Tibial nerve (tissue), 4 donors: ENCODE measurements around the gene SGPP2. TPM values are rescaled to one million over a fixed set of nuclear protein-coding genes. Genes with fewer than 3 reads are reported as not detected.

Experiments
- DNase-seq, 2 donors: peaks; one replicate each; pipeline ENCODE4 v3.0.0-alpha.2; 2019; ENCODE audit warnings: low spot score in 2 of 2
- H3K27ac ChIP-seq, 4 donors: fragments of 200-600 bp; sonication (generic) in 3 of 4; one replicate each; pipeline ENCODE4 v1.5.1; 2017 to 2019; ENCODE audit warnings: mild to moderate bottlenecking in 1 of 4
- H3K27me3 ChIP-seq, 2 donors: fragments of 200-600 bp; sonication (generic) in 1 of 2; one replicate each; pipeline versions ENCODE4 v1.5.1 to v1.6.0; 2017 to 2019
- H3K36me3 ChIP-seq, 3 donors: fragments of 200-600 bp; sonication (generic); one replicate each; pipeline ENCODE4 v1.5.1; 2018 to 2019
- H3K4me1 ChIP-seq, 4 donors: fragments of 200-600 bp; sonication (generic) in 3 of 4; one replicate each; pipeline ENCODE4 v1.5.1; 2017 to 2019
- H3K4me3 ChIP-seq, 4 donors: fragments of 200-600 bp; sonication (generic) in 3 of 4; one replicate each; pipeline ENCODE4 v1.5.1; 2017 to 2019; ENCODE audit warnings: mild to moderate bottlenecking in 1 of 4, moderate library complexity in 1 of 4
- H3K9me3 ChIP-seq, 4 donors: fragments of 200-600 bp; sonication (generic) in 3 of 4; one replicate each; pipeline ENCODE4 v1.5.1; 2017 to 2019
- EP300 ChIP-seq, 2 donors: sonication (generic); formaldehyde crosslinking; IDR thresholded peaks; one replicate each; pipeline ENCODE4 v1.6.1; 2017; ENCODE audit warnings: antibody characterized with exemption in 2 of 2, mild to moderate bottlenecking in 1 of 2
- POLR2A ChIP-seq, 2 donors: fragments of 450-650 bp; IDR thresholded peaks; one replicate each; pipeline ENCODE4 v1.6.1; 2017; ENCODE audit warnings: antibody characterized with exemption in 2 of 2, mild to moderate bottlenecking in 2 of 2, moderate library complexity in 2 of 2
- WGBS, 2 donors: methylation state at CpG; one replicate each; pipeline ENCODE4 v1.1.5; 2018; 5-methylcytosine and 5-hydroxymethylcytosine counted together
- total RNA-seq, 4 donors: library from RNA; depleted of rRNA; stranded (reverse); fragments of >200 nt; gene quantifications; one replicate each; pipeline ENCODE4 v1.1.0, GENCODE V29; 2016
- TF ChIP-seq, protein P1 (sequence below), 5 experiments: fragments of 200-600 bp in 3 of 5; fragments of 450-650 bp in 2 of 5; sonication (generic) in 3 of 5; IDR thresholded peaks; one replicate each; pipeline ENCODE4 v1.5.1; 2016 to 2019; ENCODE audit warnings: antibody characterized with exemption in 5 of 5, mild to moderate bottlenecking in 3 of 5, moderate library complexity in 2 of 5

SGPP2 gene
- total RNA-seq, 4 donors from 2014 or later: not detected

DNA sequence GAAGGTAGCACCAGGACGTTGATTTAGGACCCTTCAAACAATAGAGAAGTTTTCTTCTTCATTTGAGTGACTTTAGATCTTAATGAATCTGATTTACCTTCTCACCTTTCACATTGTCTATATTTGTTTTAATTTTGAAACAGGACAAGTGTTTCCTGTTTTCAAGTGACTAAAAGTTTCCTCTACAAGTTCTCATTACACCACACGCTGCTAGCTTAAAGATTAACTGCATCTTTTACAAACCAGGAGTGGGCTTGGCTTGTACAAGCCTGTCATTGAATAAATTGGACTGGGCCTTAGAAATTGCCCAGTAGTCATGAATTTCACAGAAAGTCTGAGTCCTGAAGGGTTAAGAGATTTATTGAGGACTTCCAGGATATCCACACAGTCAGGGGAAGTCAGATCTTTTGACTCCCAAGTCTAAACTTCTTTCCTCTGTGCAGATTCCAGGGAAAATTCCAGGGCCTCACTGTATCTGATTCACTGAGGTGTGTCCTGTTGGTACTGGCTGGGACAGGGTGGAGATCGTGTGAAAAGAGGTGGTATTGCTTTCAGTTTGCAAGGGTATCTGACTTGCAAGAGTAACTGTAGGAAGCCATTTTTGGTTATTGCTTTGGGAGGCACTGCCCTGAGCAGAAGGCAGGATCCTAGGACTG, 3.4 kb downstream of the SGPP2 start:
- Histone ChIP-seq H3K36me3 (no peaks in the 10 kb centered on the region), H3K27ac (peak overlapping the region in 1 of 4 donors; percentile 34), H3K4me1 (peaks cover 0 to 16% (median 5%) of the 10 kb centered on the region in 4 donors), H3K4me3 (no peak overlapping the region), H3K9me3 (no peaks in the 10 kb centered on the region), H3K27me3 (peaks cover 0 to 31% of the 10 kb centered on the region in 2 donors)
- no peak for DNase-seq
- TF ChIP-seq, protein P1, sequence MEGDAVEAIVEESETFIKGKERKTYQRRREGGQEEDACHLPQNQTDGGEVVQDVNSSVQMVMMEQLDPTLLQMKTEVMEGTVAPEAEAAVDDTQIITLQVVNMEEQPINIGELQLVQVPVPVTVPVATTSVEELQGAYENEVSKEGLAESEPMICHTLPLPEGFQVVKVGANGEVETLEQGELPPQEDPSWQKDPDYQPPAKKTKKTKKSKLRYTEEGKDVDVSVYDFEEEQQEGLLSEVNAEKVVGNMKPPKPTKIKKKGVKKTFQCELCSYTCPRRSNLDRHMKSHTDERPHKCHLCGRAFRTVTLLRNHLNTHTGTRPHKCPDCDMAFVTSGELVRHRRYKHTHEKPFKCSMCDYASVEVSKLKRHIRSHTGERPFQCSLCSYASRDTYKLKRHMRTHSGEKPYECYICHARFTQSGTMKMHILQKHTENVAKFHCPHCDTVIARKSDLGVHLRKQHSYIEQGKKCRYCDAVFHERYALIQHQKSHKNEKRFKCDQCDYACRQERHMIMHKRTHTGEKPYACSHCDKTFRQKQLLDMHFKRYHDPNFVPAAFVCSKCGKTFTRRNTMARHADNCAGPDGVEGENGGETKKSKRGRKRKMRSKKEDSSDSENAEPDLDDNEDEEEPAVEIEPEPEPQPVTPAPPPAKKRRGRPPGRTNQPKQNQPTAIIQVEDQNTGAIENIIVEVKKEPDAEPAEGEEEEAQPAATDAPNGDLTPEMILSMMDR (IDR thresholded peaks at IDR 0.05): no peak
- no peak for TF ChIP-seq EP300 (IDR thresholded peaks at IDR 0.05)
- no peak for TF ChIP-seq POLR2A (IDR thresholded peaks at IDR 0.05)
- 56 to 66% methylated on average over 3 of the region's 3 CpGs for WGBS, 2 donors

DNA sequence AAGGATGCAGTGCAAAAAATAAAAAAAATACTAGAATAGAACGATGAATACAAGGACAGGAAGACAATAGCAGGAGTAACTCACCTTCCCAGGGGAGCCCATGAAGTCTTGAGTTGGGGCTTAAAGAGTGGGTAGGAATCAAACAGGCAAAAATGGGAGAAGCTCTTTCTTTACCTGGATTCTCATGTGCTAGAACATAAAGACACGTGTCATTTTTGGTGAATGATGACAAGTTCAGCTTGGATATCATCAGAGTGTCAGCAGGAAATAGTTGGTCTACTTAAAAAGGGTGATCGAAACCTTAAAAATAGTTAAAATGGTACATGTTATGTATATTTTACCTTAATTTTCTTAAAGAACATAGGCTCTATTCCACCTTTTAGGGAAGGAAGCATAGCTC, 5.7 kb downstream of the SGPP2 start:
- TF ChIP-seq EP300 (IDR thresholded peaks at IDR 0.05): no peak
- TF ChIP-seq POLR2A (IDR thresholded peaks at IDR 0.05): no peak
- TF ChIP-seq, protein P1 (IDR thresholded peaks at IDR 0.05): no peak
- WGBS, 2 donors: 82 to 83% methylated on average over 3 of the region's 3 CpGs
- Histone ChIP-seq H3K4me3 (no peak overlapping the region), H3K27me3 (peaks cover 0 to 9% of the 10 kb centered on the region in 2 donors), H3K9me3 (no peaks in the 10 kb centered on the region), H3K4me1 (peaks cover 0 to under 1% (median under 1%) of the 10 kb centered on the region in 4 donors), H3K36me3 (no peaks in the 10 kb centered on the region), H3K27ac (no peak overlapping the region)
- DNase-seq: no peak

DNA sequence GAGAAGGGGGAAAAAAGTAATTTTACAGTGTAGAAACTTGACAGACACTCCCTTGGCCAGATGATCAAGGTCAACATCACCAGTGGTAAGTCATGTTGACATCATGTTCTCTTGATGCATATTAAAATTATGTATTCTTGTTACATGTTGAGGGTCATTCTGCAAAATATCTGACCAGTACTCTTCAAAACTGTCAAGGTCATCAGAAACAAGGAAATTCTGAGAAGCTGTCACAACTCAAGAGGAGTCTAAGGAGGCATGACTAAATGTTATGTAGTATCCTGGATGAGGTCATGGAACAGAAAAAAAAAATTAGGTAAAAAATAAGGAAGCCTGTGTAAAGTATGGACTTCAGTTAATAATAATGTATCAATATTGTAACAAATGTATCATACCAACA, 6.3 kb downstream of the SGPP2 start:
- no peak overlapping the region for H3K27ac ChIP-seq
- no peak for TF ChIP-seq EP300 (IDR thresholded peaks at IDR 0.05)
- TF ChIP-seq, protein P1 (IDR thresholded peaks at IDR 0.05): no peak

DNA sequence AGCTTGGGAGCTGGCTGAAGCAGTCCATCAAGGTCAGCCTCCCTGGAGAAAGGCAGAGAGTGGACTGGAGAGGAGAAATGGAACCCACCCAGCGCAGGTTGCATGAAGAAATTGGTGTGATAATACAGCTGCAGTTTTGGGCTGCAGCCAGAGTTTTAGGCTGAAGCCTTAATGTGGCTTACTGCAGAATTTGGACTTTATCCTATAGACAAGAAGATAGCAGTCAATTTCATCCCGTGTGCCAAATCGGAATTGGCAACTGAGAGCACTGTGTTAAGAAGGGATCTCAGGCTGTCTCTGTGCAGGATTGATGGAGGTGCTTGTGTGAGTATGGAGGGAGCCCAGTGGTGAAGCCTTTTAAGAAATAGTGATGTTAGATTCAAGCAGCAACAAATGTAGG, 7.5 kb downstream of the SGPP2 start:
- no peaks in the 10 kb centered on the region for H3K4me1 ChIP-seq
- TF ChIP-seq, protein P1 (IDR thresholded peaks at IDR 0.05): no peak
- TF ChIP-seq EP300 (IDR thresholded peaks at IDR 0.05) (no peak), POLR2A (IDR thresholded peaks at IDR 0.05) (no peak)
- no peak for DNase-seq
- H3K36me3 ChIP-seq: no peaks in the 10 kb centered on the region
- no peak overlapping the region for H3K27ac ChIP-seq
- no peaks in the 10 kb centered on the region for H3K9me3 ChIP-seq
- no peaks in the 10 kb centered on the region for H3K27me3 ChIP-seq
- no peak overlapping the region for H3K4me3 ChIP-seq
- WGBS, 2 donors: 73 to 79% methylated on average over 3 of the region's 3 CpGs

More for the DNA sequence above, 6.3 kb downstream of the SGPP2 start:
- H3K36me3 ChIP-seq: no peaks in the 10 kb centered on the region
- H3K9me3 ChIP-seq: no peaks in the 10 kb centered on the region
- H3K27me3 ChIP-seq: peaks cover 0 to 3% of the 10 kb centered on the region in 2 donors
- no peak for DNase-seq
- H3K4me1 ChIP-seq: no peaks in the 10 kb centered on the region
- no peak overlapping the region for H3K4me3 ChIP-seq

DNA sequence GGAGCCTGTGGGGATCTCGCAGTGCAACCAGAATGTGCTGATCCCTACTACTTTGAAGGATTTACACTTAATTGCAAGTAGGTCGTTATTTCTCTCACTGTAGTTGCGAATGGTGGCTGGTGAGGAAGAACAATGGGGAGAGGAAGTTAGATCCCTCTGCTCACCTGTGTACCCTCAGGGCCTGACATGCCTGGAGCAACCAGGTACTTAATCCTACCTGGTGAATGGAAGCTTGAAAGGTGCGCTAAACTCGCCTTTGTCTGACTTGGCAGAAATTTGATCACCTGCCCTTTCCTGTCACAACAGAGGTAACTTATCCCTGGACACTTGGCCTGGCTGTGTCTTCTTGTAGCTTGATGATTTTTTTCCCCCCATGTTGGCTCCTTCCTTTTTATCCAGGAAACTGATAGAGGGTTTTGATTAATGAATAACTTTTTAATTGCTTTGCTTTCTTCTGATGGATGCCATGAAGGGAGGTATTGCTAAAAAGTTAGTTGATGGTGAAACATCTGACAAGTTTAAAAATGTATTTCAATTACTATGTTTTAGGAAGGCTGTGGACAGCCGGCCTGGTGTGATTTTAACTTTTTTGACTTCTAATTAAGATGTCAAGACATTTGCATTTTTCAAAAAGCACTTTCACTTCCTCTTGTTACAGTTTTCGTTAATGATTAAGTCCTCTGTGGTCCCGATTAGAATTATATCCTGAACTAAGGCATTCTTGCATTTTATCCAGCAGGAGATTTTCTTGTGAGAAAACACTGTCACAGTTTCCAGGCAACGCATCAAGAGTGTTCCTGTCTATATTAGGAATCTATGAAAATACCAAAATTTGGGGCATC, 9.2 kb downstream of the SGPP2 start:
- TF ChIP-seq EP300 (IDR thresholded peaks at IDR 0.05): no peak
- TF ChIP-seq POLR2A (IDR thresholded peaks at IDR 0.05): no peak
- Histone ChIP-seq H3K4me3 (no peak overlapping the region), H3K9me3 (no peaks in the 10 kb centered on the region), H3K36me3 (no peaks in the 10 kb centered on the region), H3K27me3 (no peaks in the 10 kb centered on the region), H3K4me1 (no peaks in the 10 kb centered on the region), H3K27ac (no peak overlapping the region)
- 61% methylated on average over 9 of the region's 9 CpGs for WGBS, 2 donors
- DNase-seq: no peak
